GM21786 (cell line): ENCODE data around the gene CCDC91.

ENCODE experiments used
- ATAC-seq: cut with Tn5 transposase; IDR thresholded peaks from one replicate; pipeline ENCODE4 v1.9.1; 2021; ENCODE audit not compliant: unreplicated experiment

Gene CCDC91, protein sequence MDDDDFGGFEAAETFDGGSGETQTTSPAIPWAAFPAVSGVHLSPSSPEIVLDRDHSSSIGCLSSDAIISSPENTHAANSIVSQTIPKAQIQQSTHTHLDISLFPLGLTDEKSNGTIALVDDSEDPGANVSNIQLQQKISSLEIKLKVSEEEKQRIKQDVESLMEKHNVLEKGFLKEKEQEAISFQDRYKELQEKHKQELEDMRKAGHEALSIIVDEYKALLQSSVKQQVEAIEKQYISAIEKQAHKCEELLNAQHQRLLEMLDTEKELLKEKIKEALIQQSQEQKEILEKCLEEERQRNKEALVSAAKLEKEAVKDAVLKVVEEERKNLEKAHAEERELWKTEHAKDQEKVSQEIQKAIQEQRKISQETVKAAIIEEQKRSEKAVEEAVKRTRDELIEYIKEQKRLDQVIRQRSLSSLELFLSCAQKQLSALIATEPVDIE

DNA sequence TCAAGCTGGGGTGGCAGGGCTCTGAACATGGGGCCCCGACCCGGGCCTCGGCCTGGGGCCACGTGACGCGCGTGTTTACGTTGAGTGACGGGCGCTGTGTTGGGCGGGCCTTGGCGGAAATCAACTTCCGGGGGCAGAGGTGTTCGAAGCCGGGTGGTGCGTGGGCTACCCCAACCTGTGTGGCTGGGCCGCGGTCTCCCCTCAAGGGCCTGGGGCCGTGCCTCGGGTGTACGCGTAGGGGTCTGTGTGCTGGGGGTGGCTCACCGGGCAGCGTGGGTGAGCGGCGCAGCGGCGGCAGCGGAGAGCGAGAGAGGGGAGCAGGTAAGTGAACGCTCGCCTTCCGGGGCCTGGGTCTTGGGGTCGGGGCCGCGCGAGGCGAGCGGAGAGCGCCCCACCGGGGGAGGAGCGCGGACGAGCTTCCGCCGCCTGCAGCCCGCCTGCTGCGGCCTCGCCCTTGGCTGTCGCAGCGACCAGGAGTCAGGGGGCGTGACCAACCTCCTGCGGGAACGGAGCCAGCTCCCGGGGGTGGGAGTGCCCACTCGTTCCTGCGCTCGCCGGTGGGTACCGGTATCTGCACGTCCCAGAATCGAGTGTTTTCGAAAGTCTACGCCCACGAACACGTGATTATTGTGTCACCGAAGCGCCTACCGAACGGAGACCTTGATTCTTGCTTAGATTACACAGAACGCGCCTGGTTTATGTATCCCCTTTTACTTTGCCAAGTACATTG, at the start of gene CCDC91:
TSS of gene CCDC91 (plus strand) at position 136 of the 730 bp plus-strand sequence. CDS start 66,760 bp downstream, outside the sequence.
- peak; percentile 88 for ATAC-seq

DNA sequence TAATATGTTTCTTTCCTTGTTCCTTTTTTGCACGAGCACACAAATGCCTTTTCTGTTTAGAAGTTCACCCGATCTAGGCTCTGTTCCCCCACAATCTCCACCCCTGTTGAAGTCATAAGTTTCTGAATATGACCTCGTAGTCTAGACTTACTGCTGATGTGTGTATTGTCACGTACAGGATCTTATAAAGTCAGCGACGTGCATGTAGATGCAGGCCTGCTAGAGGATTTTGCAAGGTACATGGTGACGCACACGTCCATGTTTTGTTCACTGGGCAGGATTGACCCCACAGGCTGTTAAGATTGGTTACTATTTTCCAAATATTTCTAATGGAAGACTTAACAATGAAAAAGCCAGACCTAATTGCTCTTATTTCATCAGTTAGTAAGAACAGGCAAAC, 46.2 kb upstream of the CCDC91 start:
- ATAC-seq = no peak

DNA sequence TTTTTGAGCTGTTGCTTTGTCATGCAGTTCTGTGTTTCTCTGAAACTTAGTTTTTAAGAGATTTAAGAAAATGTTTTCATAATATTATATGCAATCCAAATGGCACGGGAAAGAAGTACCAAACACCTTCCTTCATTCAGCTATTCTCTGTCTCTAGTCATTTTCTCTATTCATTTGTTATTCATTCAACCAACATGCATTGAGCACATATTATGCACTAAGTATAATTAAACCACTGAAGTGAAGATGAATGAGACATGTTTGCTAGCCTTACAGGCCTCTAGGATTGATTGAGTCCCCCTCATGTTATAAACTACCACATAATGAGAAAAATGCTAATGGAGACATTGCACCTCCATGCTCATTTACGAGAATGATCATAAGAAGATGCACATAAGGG, 45.7 kb upstream of the CCDC91 start:
- ATAC-seq = no peak

DNA sequence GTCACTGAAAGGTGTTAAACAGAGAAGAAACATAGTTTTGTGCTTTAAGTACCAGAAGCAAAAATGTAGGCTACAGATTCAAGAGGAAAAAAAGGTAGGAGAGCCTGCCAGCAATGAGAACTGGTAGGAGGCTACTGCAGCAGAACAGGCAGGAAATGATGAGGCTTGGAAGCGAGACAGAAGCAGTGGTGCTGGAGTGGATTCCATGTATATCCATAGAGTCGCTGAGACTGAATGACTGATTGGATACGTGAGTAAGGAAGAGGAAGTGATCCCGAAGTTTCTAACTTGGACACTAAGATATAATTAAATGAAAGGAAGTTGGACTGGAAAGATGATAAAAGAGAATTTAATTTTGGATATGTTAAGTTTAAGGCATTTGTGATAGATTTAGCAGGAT, 45.0 kb upstream of the CCDC91 start:
- no peak for ATAC-seq

DNA sequence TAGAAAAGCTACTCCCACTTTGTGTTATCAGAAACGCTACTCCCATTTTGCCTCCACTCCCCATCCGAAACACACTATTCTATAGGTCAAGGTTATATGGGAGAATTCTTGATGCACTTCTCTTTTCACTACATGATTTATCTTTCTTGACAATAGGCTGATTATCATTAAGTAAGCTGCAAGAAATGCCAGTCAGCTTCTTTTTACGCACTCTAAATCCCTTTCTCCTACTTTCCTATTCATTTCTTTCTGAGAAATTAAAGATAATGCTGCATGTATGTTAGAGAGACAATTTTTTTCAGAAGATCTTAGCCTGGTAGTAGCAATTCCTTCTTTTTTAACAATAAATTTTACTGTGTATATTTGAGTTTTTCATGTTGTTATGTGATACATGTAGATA, 41.0 kb upstream of the CCDC91 start:
- no peak for ATAC-seq

DNA sequence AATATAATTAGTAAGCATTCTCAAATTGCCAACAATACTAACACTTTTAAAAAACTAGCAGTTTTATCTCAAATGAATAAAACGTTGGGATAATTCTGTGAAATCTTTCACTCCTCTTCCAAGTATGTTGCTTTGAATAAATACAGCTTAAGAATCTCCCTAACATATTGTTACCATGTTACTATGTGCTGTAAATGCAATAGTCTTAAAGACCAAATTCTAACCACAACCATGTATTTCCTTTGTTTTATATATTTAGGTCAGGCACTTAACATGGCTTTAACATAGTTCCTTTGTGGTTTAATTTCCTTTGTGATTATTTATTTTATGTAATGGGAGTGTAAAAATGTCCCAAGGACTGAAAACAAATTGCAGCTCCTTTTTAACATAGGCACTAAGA, 33.9 kb upstream of the CCDC91 start:
- no peak for ATAC-seq

DNA sequence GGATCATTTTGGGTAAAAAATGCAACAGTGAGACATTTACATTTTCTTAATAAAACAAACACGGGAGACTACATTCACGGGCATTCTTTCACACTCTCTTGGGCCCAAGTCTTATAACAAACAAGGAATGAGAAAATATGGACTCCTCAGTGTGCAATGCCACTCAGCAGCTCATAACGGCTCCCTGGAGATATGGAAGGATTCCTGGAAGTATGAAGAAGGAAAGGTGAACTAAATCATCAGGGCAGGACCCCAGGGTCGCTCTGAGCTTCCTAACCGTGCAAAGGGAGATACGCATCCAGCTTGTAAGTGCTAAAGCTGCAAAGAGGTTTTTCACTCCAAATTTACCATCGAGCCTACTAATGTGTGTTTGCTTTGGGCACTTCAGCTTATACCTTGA, 33.5 kb upstream of the CCDC91 start:
- ATAC-seq = no peak

DNA sequence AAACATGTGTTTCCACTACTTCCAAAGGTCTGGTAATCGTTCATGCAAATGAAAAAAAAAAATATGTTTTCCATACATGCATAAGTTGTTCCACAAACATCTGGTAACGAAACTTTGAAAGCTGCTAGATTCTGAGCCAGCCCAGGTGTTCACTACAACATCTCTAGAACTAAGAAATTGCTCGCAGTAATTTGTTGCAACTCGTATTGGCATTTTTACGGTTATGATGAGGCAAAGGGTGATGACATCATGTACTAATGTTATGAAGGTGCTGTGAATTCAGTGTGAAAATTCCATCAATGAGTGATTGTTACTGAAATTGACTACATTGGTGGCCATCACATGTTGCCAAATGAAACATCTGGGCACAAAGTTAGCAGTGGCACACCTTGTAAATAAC, 31.9 kb upstream of the CCDC91 start:
- ATAC-seq = no peak

DNA sequence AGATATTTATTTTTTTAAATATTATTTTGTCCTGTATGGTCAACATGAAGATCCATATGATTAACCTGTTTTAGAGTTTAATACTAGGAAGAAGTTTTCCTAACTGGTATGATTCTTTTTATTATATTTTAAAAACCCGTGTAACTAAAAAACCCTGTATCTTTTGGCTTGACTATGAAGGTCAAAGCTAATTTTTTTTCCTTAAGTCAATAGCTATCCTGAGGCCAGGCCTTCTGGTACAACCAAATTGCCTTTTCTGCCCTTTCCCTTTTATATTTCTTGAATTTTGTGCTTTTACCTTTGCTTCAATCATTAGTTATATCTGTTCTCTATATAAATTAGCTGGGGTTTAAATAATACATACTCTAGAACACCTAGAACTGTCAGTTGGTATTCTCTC, 30.6 kb upstream of the CCDC91 start:
- ATAC-seq = no peak

DNA sequence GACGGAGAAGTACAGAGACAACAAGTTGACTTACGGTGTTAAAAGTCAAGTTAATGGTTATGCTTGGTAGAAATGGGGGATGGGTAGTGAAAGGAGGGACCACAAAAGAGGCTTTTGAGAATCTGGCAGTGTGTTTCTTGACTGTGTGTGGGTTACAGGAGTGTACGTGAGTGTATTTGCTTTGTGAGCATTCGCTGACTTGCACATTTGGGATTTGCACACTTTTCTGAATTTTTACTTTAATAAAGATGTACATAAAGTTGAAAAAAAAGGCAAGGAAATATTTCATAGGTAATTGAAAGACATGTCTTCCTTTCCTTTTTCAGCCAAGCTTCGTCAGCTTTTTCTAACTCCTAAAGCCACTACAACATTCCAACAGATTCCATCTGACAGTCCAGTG, 28.6 kb upstream of the CCDC91 start:
- no peak for ATAC-seq

DNA sequence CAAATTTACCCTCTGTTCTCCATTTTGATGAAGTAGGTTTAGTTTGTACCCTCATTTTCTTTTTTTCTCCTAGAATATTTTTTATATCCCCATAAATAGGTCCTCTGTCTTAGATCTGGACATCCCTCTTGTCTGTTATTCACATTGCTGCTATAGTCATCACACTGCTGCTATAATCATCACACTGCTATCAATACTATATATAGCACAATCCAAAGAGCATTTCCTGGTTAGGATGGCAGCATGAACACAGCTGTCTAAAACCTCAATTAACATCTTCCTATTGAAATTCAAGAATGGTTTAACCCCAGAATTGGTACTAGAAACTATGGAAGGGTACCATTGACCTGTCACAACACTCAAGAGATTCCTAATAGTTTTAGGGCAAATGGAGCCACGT, 27.6 kb upstream of the CCDC91 start:
- no peak for ATAC-seq

DNA sequence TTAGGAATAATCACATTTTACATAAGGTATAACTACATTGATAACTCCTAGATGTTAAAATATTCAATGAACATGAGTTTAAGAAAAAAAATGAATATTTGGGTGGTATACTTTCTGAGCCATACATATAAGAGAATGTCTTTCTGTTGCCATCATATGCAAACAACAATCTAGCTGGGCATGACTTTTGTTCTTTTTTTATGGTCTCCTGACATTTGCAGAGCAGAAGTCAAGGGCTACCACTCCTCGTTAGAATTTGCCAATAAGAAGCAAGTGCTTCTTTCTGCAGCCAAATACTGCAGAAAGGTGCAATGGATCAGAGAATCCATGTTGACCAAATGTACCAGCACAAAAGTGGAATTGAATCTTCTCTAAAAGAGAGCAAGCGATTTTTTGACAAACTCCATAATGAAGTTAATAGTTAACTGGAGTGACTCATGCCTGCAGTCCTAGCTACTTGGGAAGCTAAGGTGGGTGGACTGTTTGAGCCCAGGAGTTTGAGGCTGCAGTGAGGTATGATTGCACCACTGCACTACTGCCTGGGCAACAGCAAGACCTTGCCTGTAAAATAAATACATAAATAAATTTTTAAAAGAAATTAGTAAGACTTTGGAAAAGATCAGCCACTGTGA, 25.5 kb upstream of the CCDC91 start:
- ATAC-seq = no peak

DNA sequence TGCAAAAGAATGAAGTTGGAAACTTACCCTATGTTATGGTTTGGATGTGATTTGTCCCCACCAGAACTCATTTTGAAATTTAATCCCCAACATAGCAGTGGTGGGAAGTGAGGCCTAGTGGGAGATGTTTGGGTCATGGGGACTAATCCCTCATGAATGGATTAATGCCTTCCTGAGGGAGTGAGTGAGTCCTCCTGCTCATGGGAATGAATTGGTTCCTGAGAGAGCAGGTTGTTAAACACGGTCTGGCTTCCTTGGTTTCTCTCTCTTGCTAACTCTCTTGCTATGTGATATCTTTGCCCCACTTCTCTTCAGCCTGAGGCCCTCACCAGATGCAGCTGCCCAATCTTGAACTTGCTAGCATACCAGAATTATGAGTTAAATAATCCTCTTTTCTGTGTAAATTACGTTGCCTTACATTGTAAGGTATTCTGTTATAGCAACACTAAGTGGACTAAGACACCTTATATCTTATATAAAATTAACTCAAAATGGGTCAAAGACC, 22.2 kb upstream of the CCDC91 start:
- ATAC-seq = no peak

DNA sequence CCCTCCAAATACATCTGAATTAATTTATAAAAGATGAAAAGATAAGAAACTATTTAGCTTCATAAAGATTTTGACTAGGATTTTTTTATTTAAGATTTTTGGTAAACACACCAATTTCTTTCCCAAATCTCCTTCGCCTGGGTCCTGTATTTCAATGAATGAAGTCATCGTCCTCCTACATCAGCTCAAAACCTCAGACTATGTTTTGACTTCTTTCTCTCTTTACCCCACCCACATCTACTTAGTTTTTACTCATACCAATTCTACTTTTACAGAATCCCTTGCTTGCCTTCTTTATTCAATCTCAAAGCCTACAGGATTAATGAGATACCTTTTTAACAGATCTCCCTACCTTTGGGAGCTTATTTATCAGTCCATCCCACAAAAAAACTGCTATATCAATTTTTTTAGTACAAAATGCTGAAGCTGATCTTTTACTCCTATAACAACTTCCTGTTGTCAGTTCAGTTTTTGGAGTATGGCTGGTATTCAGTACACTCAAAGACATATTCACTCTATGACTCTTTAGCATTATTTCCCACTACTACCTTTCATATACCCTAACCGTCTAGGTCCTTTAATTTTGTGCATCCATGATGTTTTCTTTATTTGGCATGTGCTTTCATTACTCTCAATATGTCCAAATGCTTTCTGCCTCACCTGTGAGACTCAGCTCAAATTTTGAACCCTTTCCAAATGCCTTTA, 18.7 kb upstream of the CCDC91 start:
- ATAC-seq = no peak

DNA sequence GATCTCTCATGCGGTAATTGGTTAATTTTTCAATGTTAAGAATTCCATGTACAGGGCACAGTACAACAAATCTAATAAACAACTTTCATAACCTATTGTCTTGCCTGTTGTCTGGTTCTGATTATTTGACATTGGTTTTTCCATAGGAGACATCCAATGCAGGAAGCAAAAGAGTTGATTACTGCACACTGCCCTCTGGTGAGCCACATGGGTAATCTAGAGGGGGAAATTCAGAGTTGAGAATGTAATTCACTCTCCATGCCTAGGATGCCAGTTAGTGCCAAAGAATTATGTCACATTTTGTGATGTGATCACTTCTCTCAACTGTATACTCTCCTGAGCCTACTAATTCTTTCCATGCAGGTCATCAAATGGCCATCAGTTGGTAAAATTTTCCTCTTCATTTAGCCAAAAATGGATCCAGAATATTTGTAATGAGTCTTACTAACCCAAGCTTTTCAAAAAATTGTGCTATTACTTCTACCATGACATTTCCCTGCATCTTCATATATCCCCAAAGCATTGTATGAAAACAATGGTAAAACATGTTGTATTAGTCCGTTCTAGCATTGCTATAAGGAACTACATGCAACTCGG, 17.7 kb upstream of the CCDC91 start:
- no peak for ATAC-seq

DNA sequence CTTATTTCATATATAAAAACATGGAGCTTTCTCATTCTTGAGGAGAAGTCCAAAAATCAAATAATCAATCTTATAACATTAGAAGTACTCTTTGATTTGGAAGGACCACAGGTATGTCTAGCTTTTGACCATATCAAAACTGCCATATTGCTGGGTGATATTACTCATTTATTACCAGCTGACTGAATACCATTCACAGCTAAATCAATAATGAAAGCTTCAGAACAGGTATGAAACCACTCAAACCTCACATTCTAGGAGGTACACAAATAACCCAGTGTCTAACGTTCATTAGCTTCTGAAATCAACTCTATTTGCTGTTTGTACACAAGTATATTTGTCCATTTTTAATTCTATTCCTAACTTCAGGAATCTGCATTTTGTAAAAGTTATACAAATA, 16.8 kb upstream of the CCDC91 start:
- no peak for ATAC-seq

DNA sequence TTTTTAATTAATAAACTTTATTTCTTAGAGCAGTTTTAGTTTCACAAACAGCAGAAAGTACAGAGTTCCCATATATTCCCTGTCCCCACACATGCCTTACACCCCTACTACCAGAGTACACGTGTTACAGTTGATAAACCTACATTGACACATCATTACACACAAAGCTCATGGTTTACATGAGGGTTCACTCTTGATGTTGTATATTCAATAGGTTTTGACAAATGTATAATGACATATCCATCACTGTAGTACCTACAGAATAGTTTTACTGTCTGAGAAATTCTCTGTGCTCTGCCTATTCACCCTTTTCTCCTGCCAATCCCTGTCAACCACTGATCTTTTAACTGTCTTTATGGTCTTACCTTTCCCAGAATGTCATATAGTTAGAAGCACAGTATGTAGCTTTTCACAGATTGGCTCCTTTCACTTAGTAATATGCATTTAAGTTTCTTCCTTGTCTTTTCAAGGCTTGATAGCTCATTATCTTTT, 15.1 kb upstream of the CCDC91 start:
- no peak for ATAC-seq

DNA sequence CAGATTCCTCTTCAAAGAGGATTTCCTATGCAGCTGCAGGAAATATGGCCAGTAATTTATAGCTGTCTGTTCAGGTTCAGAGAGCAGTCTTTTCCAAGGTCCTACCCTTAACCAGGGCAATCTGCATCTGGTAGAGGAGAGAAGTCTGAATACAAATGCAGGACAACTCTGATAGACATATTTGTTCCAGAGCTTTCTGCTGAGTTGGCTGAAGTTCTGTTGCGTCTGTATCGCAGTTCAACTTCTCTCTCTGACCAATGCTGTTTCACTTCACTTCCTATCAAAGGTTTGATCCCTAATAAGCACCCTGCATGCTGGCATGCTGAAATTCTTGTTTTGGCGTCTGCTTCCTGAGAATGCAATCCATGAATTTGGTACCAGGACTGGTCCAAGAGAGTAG, 14.0 kb upstream of the CCDC91 start:
- ATAC-seq = no peak

DNA sequence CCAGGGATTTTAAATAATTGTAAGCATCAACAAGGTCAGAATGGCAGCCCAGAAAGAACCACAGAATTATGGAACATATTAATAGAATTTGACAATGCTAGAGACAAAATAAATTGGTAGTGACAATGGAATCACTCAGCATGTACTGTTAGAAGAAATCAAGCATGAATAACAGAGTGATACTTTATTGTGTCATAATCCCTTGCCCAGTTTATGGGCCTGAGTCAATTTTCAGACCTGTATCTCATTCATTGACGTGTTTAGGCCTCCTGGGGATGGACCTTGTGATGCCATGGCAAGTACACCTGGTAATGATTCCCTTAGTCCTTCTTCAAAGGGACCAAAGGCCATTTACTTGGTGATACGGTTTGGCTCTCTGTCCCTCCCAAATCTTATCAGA, 12.8 kb upstream of the CCDC91 start:
- no peak for ATAC-seq

DNA sequence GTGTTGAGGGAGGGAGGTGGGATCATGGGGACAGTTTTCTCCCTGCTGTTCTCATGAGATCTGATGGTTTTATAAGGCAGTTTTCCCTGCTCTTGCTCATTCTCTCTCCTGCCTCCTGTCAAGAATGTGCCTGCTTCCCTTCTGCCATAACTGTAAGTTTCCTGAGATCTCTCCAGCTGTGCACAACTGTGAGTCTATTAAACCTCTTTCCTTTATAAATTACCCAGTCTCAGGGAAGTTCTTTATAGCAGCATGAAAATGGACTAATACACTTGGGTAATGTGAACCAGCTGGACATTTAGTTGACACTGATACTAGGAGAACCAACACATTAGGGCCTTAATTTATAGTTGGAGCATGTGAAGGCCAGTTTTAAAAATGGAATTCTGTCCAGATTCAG, 12.4 kb upstream of the CCDC91 start:
- ATAC-seq = no peak

DNA sequence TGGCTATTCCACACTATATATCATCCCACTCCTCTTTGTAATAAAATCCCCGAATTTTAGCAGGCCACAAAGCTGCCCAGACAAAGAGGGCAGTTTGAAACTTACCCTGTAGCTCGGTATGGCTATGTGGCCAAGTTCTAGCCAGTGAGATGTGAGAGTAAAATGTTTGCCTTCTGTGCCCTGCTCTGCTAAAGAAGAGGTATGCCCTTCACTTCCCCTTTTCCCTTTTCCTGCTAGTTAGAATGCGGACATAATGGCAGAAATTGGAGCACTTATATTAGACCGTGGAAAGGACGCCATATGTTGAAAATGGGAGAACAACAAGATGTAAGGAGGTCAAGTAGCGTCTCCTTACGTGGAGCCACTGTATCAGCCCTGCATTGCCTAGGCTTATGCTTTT, 11.5 kb upstream of the CCDC91 start:
- ATAC-seq = no peak
